Suprapubic skin (tissue), 4 donors: ENCODE results near the gene PXK. TPM values are rescaled to one million over a fixed set of nuclear protein-coding genes. Genes with fewer than 3 reads are reported as not detected.

Source experiments
- DNase-seq, 2 donors: peaks; one replicate each; pipeline ENCODE4 v3.0.0-alpha.2; 2019; ENCODE audit warnings: low spot score in 2 of 2
- H3K27ac ChIP-seq: fragments of 200-600 bp; sonication (generic); one replicate; pipeline ENCODE4 v1.5.1; 2019
- H3K27me3 ChIP-seq: fragments of 200-600 bp; sonication (generic); one replicate; pipeline ENCODE4 v1.5.1; 2019
- H3K36me3 ChIP-seq: fragments of 200-600 bp; sonication (generic); one replicate; pipeline ENCODE4 v1.5.1; 2019
- H3K4me1 ChIP-seq: fragments of 200-600 bp; sonication (generic); one replicate; pipeline ENCODE4 v1.5.1; 2019
- H3K4me3 ChIP-seq: fragments of 200-600 bp; sonication (generic); one replicate; pipeline ENCODE4 v1.5.1; 2019; ENCODE audit warnings: mild to moderate bottlenecking
- H3K9me3 ChIP-seq: fragments of 200-600 bp; sonication (generic); one replicate; pipeline ENCODE4 v1.5.1; 2019
- EP300 ChIP-seq: sonication (generic); formaldehyde crosslinking; IDR thresholded peaks from one replicate; pipeline ENCODE4 v1.6.1; 2017; ENCODE audit warnings: antibody characterized with exemption
- POLR2A ChIP-seq, 2 donors: fragments of 450-650 bp; IDR thresholded peaks; one replicate each; pipeline ENCODE4 v1.6.1; 2017; ENCODE audit warnings: antibody characterized with exemption in 2 of 2, mild to moderate bottlenecking in 2 of 2, moderate library complexity in 2 of 2
- POLR2AphosphoS5 ChIP-seq, 3 donors: sonication (generic); formaldehyde crosslinking; IDR thresholded peaks; one replicate each; pipeline ENCODE4 v1.6.1; 2017; ENCODE audit warnings: antibody characterized with exemption in 3 of 3
- WGBS: methylation state at CpG from one replicate; pipeline ENCODE4 v1.1.5; 2018; 5-methylcytosine and 5-hydroxymethylcytosine counted together
- total RNA-seq, 4 donors: library from RNA; depleted of rRNA; stranded (reverse); fragments of >200 nt; gene quantifications; one replicate each; pipeline ENCODE4 v1.1.0, GENCODE V29; 2016
- TF ChIP-seq, protein P1 (sequence below), 2 donors: fragments of 200-600 bp in 1 of 2; fragments of 450-650 bp in 1 of 2; sonication (generic) in 1 of 2; IDR thresholded peaks; one replicate each; pipeline ENCODE4 v1.5.1; 2016 to 2019; ENCODE audit warnings: antibody characterized with exemption in 2 of 2, mild to moderate bottlenecking in 1 of 2, moderate library complexity in 1 of 2

PXK gene
- total RNA-seq, 4 donors from 2014 or later, result 16.0 to 36.9 (median 21.8) TPM

DNA sequence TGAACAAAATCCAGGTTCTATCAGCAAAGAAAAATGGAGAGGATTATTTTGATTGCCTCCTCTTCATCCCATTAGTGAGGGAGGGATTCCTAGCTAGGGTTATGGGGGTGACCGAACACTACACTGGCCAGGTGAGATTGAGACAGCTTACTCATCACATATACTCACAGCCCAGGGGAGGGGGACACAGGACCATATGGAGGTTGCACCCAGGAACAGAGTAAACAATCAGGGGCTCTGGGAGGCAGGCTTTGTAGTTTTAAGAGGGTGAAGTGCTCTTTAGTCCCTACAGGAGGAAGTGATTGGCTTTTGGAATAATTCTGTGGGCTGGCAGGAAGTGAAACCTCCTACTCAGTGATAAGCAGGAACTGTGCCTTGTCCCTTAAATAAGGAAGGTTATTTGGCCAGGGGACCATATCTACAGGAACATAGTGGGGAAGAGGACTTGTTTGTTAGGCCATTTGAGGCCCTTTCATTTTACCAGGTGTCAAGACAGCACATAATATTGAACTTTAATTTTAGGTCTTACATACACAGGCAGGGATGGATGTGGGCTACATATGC, 141.7 kb downstream of the PXK start:
- no peak for DNase-seq
- Histone ChIP-seq H3K4me1 (peaks cover 19% of the 10 kb centered on the region), H3K4me3 (no peak overlapping the region), H3K27ac (no peak overlapping the region), H3K36me3 (no peaks in the 10 kb centered on the region), H3K9me3 (no peaks in the 10 kb centered on the region), H3K27me3 (no peaks in the 10 kb centered on the region)
- 87% methylated on average over 1 of the region's 1 CpG for WGBS
- TF ChIP-seq, protein P1, sequence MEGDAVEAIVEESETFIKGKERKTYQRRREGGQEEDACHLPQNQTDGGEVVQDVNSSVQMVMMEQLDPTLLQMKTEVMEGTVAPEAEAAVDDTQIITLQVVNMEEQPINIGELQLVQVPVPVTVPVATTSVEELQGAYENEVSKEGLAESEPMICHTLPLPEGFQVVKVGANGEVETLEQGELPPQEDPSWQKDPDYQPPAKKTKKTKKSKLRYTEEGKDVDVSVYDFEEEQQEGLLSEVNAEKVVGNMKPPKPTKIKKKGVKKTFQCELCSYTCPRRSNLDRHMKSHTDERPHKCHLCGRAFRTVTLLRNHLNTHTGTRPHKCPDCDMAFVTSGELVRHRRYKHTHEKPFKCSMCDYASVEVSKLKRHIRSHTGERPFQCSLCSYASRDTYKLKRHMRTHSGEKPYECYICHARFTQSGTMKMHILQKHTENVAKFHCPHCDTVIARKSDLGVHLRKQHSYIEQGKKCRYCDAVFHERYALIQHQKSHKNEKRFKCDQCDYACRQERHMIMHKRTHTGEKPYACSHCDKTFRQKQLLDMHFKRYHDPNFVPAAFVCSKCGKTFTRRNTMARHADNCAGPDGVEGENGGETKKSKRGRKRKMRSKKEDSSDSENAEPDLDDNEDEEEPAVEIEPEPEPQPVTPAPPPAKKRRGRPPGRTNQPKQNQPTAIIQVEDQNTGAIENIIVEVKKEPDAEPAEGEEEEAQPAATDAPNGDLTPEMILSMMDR (IDR thresholded peaks at IDR 0.05), result no peak
- TF ChIP-seq POLR2A (IDR thresholded peaks at IDR 0.05) (no peak), EP300 (no peak), POLR2AphosphoS5 (IDR thresholded peaks at IDR 0.05) (no peak)

DNA sequence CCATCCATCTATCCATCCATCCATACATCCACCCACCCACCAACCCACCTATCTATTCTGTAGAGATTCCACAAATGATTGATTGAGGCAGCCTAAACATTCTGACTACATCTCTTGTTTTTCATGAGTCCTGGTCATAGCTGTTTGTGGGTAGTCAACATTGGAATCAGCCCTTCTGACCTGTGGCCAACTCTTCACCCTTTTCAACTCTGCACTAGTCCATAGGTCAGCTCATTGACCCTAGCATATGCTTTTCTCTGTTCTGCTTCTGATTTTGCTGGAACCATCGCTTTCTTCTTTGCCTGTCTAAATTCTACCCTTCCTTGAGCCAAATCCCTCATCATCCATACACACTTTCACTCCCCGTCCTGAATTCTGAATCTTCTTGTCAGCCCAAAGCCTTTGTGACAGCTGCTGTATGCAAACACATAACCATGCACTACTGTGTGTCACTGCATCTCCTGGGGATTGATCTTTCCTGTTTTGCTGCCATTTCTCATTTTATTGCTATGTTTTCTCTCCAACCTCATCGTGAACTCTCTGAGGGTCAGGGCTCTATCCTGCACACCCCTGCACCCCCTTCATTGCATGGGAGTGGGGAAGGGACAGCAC, 142.4 kb downstream of the PXK start:
- Histone ChIP-seq H3K27ac (no peak overlapping the region), H3K27me3 (no peaks in the 10 kb centered on the region), H3K4me3 (no peak overlapping the region), H3K4me1 (peaks cover 19% of the 10 kb centered on the region), H3K9me3 (no peaks in the 10 kb centered on the region), H3K36me3 (no peaks in the 10 kb centered on the region)
- TF ChIP-seq POLR2AphosphoS5 (IDR thresholded peaks at IDR 0.05) (no peak), EP300 (no peak)
- WGBS, result 70% methylated on average over 3 of the region's 3 CpGs
- no peak for DNase-seq

Other genes starting within 250 kb of the PXK start
- gene DNASE1L3, start 121.9 kb upstream of the PXK start, total RNA-seq, result 1 to 10 TPM in 3 of 4 donors, under 1 TPM in 1; 0.95 to 5.8 (median 4.3) TPM
- gene ABHD6, start 95.1 kb upstream of the PXK start, total RNA-seq, result 10 to 100 TPM; 35.6 to 39.8 (median 38.2) TPM
- 1 to 10 TPM; 5.0 to 9.9 (median 8.0) TPM for gene RPP14, start 26.6 kb upstream of the PXK start, total RNA-seq
- 10 to 100 TPM; 10.9 to 14.4 (median 12.8) TPM for gene HTD2, start 26.4 kb upstream of the PXK start, total RNA-seq
- 10 to 100 TPM; 49.9 to 89.8 (median 78.0) TPM for gene PDHB, start 100.9 kb downstream of the PXK start, total RNA-seq
- gene KCTD6, start 159.2 kb downstream of the PXK start, total RNA-seq, result 10 to 100 TPM in 2 of 4 donors, 1 to 10 TPM in 2; 8.0 to 19.2 (median 12.7) TPM
- 10 to 100 TPM in 1 of 4 donors, 1 to 10 TPM in 3; 5.7 to 12.2 (median 8.5) TPM for gene ACOX2, start 204.3 kb downstream of the PXK start, total RNA-seq
- 10 to 100 TPM; 18.1 to 33.4 (median 24.6) TPM for gene FAM107A, start 244.5 kb downstream of the PXK start, total RNA-seq